HEK293 (cell line): ENCODE measurements around the gene KRTCAP2.

ENCODE experiments used
- REST ChIP-seq: fragments of 450-650 bp; formaldehyde crosslinking; IDR thresholded peaks from 2 replicates; pipeline ENCODE4 v1.5.1; 2016; ENCODE audit warnings: missing biosample characterization, missing genetic modification characterization
- ZBTB8A ChIP-seq: fragments of 450-650 bp; formaldehyde crosslinking; IDR thresholded peaks from 2 replicates; pipeline ENCODE4 v1.5.1; 2016; ENCODE audit warnings: missing biosample characterization, missing genetic modification characterization
- ZNF280C ChIP-seq: fragments of 450-650 bp; formaldehyde crosslinking; IDR thresholded peaks from 2 replicates; pipeline ENCODE4 v1.5.1; 2016; ENCODE audit warnings: missing biosample characterization, missing genetic modification characterization

GRCh38 chr1:155134322-155134721, 38.8 kb downstream of the KRTCAP2 start:
- TF ChIP-seq ZNF280C (tag by site-specific recombination) (no peak), REST (tag by site-specific recombination) (no peak), ZBTB8A (tag by site-specific recombination) (no peak)
